ENCODE measurements around the gene GH2.
"Not testable (repeated sequence)": the region's sequence is repeated elsewhere in the genome, so short reads cannot be mapped to it uniquely, and the experiment has no call there.

Gene GH2

DNA sequence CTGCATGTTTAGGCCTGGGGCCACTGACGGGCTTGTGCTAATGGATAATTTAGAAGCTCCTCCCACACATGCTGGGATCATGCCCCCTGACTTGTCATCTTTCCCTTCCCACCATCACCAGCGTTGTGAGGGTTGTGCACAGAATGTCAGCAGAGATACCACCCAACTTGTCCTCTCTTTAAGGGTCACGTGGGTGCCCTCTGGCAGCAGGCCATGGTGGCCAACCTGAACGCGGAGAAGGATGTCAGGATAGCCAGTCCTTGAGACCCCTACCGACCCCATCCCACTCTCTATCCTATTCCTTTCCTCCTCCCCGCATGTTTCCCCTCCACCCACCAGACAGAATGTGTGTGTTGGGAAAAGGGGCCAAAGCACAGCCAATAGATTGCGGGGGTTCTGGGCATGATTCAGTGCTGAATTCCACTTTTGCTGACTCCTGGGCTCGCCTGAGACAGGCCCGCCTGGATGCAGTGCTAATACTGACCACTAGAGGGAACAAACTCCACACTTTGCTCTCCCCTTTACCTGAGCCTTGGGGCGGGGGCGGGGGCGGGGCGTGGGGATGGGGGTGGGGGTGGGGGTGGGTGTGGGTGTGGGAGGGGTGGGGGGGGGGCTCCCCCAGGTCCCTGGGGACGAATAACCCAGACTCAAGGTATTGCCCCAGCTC, at the start of gene GH2:
Gene GH2, minus strand, starts transcription at position 10 of the 667 bp plus-strand sequence. CDS start 143 bp downstream, outside the sequence.
- peak in 1 of 2 experiments; percentile 34 for DNase-seq

DNA sequence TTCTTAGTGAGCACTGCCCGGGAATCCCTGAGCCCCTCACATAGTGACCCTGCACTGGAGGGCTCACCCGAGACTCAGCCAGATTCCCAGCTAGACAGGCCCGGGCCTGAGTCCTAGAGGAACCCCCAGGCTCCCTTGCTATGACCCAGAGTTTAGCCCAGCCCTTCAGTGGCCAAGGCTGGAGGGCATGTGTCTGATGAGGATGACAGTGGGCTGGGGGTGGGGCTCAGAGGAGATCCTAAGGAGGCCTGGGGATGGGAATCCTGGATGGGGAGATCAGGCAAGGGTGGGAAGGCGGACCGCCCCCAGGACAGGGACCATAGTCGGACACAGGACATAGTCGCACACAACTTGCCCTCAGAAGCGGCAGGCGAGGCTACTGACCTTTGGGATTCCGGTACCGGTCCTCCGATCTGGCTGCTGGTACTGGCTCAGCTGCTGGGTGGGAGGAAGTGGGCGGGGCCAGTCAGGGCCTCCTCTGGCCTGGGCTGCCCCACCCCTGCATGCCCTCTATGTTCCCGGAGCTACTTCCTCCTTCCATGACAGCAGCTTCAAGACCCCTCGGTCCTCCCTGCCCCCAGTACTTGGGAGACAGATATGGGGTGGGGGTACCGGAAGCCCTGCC, 49.3 kb upstream of the GH2 start:
- DNase-seq, result no peak

DNA sequence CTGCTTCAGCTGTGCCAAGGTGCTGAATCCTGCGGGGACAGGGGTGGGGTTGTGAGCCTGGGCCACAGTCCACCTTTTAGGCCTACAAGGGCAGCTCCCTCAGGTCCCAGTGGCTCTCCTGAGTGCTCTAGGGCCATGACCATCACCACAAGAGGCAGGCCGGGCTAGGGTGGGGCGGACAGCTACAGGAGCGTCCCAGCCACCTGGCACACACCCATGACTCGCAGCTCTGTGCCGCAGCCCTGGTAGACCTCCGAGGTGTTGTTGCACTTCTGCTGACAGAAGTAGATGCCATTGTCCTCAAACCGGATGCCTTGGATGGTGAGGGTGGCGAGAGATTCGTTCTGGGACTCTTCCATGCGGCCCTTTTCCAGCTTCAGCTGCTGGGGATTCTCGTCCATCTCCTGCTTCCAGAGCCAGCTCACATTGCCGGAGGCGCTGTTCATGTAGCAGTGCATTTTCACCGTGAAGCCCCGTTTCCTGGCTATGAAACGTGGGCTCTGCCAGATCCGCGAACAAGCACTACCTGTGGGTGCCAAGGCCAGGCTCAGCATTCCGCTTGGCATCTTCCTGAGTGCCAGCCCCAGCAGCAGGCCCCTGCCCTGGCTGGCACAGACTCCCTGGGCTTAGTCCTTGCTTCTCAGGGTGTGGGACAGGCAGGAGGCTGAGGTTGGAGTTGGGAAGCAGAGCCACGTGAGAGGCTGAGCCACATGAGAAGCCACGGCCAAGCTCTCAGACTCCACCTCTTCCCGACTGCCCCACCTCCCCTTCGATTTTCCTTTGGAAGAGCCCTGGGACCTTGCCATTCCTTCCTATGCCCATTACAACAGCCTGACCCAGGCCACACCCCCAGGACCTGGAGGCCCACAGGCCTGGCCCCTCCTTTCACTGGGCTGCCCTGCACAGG, 48.4 kb upstream of the GH2 start:
- no peak for DNase-seq

DNA sequence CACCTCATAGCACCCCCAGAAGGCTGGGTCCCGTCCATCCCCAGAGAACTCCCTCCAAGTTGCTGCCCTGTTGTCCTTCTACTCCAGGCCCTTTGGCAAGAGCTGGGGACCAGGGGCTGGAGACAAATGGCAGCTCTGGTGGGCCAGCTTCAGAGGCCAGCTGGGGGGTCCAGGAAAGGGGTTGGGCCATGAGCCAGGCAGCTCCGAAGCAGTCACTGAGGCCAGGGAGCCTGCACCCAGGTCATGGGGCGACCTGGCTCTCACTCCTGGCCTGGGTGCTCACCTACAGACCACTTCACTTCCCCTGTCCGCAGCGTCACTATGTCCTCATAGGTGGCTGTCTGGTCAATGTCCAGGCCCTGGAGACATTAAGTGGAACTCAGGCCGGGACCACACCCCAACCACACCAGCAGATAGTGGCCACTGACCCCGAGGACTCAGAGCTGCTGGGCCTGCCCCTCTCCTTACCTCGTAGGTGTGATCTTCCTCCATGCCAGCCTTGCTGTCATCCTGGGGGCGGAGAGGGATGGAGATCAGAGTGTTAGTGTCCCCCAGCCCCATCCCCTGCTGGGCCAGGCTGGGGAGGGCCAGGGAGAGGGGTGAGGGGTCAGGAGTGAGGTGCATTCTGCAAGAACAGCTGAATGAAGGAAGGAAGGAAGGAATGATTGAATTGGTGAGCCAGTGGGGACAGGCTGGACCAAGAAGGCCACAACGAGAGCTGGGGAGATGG, 47.4 kb upstream of the GH2 start:
- no peak for DNase-seq

DNA sequence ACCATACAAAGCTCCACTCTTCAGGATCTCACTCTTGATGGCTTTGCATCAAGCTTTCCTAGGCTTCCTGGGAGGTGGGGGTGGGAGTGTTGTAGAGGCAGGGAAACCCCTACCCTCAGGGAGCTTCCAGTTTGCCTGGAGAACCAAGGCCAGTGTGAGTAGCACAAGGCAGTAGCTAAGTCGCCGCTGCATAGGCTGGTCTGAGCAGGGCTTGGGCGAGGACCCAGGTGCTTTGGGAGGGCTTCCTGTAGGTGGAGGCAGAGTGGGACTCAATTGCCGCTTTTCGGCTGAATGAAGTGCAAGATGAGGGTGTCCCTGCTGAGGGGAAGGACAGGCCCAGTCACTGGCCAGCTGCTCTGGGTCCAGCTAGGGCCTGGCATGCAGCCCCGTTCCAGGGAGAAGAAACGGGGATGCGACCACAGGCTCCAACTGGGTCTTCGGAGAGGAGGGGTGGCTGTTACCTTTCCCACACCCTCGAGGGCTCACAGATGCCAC, 46.5 kb upstream of the GH2 start:
- no peak for DNase-seq

DNA sequence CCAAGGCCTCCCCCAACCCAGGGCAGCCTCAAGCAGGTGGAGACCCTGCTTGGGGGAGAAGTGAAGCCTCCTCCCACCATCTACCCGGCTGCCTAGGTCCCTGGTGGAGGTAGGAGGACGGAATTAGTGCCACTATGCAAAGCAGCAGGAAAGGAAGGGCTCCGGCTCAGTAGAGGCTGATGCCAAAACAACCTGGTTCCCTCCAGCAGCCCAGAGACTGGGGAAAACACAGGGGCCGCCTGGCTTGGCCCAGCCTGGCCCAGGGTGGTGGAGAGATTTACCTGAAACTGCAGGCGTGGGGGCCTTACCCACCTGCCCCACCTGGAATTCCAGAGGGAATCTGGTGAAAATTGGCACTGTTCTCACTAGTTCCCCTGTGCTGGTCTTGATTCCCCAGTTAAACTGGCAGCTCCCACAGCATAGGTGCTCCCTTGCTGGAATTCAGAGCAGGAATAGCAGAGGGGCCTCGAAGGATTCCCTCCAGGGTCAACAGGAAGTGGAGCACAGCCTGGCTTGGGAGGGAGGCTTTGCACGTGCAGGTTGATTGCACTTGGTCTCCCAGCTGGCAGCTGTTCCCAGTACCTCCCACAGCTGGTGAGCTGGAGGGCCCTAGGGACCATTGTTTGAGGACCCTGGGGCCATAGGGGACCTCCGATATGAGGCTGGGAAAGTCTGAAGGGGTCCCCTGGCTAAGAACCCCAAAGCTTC, 45.9 kb upstream of the GH2 start:
- DNase-seq, result no peak

DNA sequence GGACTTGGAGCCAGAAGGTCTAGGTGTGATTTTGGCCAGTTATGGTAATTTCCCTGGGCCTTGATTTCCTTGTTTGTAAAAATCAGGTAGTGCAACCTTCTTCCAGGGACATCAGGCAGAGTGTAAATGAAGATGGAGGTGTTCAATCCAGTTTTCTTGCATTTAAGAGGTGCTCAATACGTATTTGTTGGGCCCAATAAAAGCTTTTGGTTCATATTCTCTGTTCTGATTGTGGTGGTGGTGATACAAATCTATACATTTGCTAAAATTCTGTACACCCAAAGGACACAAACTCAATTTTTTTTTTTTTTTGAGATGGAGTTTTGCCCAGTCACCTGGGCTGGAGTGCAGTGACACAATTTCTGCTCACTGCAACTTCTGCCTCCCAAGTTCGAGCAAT, 44.4 kb upstream of the GH2 start:
- DNase-seq, result no peak

DNA sequence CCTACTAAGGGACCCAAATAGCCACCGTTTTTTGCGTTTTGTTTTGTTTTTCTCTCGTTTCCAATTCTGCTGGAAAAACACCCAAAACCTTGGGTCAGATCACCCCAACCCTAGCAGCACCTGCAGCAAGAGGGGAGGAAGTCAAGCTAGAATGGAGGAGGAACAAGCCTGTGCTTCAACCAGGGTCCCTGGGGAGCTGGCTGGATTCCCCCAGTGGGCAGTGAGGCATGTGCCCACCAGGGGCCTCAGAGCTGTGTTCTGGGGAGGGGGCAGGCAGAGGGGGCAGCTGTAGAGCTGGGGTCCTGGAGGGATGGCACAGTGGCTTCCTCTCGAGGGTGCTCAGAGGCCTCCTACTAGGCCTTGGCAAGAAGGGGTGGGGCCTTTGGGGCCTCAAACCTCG, 43.9 kb upstream of the GH2 start:
- DNase-seq, result no peak

DNA sequence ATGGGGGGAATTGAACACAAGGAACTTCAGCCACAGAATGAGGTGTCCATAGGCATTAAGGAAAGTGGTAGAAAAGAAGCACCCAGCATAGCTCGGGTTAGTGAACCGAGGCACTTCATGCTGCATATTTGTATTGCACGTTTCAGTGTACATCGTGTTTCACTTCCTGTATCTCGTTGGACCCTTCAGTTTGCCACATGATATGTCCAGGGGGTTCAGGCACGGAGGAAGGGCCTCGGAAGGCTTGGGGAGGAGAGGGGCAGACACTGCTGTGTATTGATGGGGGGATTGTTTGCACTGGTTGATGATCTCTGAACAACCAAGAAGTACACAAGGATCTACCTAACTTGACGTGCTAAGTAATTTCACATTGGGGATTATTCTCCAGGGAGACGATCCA, 40.7 kb upstream of the GH2 start:
- DNase-seq, result not testable (repeated sequence)

DNA sequence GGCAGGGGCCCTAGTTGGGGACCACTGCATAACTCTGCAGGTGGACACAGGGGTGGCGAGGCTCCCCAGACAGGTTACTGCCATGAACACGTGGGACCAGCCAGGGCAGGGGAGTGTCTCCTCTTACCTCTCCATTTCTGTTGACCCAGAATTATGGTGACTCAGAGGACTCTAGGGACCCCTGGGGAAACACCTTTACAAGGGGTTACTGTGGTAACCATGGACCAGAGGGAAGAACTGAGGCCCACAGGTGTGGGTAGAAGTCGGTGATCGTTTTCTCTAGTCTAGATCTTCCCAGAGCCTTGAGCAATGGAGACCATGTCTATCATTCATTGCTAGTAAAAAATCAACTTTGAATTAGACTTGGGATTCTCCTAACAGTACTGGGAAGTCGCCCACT, 39.0 kb upstream of the GH2 start:
- DNase-seq, result not testable (repeated sequence)

DNA sequence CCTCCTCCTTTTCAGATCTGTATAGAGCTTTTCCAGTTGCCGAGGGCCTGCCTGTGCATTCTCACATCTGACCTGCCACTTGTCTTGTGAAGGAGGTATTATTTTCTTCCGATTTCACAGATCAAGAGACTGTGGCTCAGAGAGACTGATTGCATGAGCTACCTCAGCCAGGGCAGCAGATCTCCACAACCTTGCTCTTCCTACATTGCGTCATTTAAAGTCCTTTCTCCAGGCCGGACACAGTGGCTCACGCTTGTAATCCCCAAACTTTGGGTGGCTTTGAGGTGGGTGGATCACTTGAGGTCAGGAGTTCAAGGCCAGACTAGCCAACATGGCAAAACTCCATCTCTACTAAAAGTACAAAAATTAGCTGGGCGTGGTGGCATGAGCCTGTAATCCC, 38.3 kb upstream of the GH2 start:
- not testable (repeated sequence) for DNase-seq

DNA sequence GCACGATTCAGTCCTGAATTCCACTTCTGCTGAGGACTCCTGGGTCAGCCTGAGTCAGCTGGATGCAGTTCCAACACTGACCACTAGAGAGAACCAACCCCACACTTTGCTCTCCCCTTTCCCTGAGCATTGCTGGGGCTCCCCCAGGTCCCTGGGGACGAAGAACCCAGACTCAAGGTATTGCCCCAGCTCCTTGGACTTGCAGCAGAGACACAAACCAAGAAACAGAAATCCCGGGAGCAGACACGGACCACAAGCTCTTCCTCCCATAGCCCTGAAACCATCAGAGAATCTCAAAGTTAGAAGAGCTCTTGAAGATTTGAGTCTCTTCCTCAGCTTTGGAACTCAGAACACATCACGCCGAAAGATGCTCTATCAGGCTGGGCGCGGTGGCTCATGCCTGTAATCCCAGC, 37.6 kb upstream of the GH2 start:
- DNase-seq, result peak in 1 of 2 experiments; percentile 40

DNA sequence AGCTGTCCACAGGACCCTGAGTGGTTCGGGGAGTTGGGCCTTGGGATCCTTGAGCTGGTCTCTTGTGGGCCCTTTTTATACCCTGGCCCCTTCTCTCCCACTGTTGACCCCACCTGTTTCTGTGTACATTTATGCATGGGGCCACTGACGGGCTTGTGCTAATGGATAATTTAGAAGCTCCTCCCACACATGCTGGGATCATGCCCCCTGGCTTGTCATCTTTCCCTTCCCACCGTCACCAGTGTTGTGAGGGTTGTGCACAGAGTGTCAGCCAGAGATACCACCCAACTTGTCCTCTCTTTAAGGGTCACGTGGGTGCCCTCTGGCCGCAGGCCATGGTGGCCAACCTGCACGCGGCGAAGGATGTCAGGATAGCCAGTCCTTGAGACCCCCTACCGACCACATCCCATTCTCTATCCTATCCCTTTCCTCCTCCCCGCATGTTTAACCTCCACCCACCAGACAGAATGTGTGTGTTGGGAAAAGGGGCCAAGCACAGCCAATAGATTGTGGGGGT, 37.1 kb upstream of the GH2 start, which contains the start of gene GH1:
Gene GH1, minus strand, starts transcription at position 51 of the 517 bp plus-strand sequence. CDS start 63 bp downstream, outside the sequence.
- not testable (repeated sequence) for DNase-seq

DNA sequence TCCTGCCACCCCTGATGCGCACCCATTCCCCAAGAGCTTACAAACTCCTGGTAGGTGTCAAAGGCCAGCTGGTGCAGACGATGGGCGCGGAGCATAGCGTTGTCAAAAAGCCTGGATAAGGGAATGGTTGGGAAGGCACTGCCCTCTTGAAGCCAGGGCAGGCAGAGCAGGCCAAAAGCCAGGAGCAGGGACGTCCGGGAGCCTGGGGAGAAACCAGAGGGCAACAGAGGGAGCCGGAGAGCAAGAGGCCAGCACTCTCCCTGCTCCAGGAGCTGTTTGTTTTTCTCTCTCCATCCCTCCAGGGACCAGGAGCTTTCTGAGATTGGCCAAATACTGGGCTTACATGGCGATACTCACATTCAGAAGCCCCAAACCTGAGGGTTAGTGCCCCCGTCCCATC, 36.6 kb upstream of the GH2 start:
- no peak for DNase-seq

DNA sequence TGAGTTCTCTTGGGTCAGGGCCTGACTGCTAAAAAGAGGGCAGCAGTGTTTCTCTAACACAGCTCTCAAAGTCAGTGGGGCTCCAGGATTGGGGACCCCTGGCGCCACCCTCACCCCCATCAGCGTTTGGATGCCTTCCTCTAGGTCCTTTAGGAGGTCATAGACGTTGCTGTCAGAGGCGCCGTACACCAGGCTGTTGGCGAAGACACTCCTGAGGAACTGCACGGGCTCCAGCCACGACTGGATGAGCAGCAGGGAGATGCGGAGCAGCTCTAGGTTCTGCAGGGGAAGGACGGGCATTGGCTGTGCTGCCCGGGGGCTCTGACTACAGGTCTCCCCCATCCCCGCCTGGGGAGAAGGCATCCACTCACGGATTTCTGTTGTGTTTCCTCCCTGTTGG, 35.9 kb upstream of the GH2 start:
- no peak for DNase-seq

DNA sequence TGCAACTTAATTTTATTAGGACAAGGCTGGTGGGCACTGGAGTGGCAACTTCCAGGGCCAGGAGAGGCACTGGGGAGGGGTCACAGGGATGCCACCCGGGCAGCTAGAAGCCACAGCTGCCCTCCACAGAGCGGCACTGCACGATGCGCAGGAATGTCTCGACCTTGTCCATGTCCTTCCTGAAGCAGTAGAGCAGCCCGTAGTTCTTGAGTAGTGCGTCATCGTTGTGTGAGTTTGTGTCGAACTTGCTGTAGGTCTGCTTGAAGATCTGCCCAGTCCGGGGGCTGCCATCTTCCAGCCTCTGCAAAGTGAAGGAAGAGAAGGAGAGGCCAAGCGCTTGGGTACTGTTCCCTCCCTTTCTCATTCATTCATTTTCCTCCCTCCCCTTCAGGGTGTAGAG, 35.5 kb upstream of the GH2 start:
- DNase-seq, result not testable (repeated sequence)

DNA sequence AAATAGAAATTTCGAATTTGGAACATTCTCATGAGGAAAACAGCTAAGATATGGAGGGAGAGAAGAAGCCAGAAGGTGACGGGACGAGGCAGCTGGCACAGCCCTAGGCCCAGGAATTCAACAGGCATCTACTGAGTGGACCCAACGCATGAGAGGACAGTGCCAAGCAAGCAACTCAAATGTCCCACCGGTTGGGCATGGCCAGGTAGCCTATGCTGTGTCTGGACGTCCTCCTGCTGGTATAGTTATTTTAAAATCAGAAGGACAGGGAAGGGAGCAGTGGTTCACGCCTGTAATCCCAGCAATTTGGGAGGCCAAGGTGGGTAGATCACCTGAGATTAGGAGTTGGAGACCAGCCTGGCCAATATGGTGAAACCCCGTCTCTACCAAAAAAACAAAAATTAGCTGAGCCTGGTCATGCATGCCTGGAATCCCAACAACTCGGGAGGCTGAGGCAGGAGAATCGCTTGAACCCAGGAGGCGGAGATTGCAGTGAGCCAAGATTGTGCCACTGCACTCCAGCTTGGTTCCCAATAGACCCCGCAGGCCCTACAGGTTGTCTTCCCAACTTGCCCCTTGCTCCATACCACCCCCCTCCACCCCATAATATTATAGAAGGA, 34.9 kb upstream of the GH2 start:
- DNase-seq, result no peak

DNA sequence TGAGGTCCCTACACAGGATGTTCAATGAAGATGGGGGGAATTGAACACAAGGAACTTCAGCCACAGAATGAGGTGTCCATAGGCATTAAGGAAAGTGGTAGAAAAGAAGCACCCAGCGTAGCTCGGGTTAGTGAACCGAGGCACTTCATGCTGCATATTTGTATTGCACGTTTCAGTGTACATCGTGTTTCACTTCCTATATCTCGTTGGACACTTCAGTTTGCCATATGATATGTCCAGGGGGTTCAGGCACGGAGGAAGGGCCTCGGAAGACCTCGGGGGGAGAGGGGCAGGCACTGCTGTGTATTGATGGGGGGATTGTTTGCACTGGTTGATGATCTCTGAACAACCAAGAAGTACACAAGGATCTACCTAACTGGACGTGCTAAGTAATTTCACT, 34.0 kb upstream of the GH2 start:
- DNase-seq, result not testable (repeated sequence)

DNA sequence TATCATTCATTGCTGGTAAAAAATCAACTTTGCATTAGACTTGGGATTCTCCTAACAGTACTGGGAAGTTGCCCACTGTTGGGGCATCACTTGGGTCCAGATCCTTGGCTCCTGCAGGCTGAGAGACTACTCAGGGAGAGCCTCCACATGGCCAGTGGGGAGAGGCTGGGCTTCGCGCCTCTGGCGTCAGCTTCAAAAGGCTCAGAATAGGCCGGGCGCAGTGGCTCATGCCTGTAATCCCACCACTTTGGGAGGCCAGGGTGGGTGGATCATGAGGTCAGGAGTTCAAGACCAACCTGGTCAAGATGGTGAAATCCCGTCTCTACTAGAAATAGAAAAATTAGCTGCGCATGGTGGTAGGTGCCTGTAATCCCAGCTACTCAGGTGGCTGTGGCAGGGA, 32.7 kb upstream of the GH2 start:
- no peak for DNase-seq

DNA sequence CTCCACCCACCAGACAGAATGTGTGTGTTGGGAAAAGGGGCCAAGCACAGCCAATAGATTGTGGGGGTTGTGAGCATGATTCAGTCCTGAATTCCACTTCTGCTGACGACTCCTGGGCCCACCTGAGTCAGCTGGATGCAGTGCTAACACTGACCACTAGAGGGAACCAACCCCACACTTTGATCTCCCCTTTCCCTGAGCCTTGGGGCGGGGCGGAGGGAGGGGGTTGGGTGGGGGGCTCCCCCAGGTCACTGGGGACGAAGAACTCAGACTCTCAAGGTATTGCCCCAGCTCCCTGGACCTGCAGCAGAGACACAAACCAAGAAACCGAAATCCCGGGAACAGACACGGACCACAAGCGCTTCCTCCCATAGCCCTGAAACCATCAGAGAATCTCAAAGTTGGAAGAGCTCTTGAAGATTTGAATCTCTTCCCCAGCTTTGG, 29.9 kb upstream of the GH2 start:
- peak in 1 of 2 experiments; percentile 21 for DNase-seq

DNA sequence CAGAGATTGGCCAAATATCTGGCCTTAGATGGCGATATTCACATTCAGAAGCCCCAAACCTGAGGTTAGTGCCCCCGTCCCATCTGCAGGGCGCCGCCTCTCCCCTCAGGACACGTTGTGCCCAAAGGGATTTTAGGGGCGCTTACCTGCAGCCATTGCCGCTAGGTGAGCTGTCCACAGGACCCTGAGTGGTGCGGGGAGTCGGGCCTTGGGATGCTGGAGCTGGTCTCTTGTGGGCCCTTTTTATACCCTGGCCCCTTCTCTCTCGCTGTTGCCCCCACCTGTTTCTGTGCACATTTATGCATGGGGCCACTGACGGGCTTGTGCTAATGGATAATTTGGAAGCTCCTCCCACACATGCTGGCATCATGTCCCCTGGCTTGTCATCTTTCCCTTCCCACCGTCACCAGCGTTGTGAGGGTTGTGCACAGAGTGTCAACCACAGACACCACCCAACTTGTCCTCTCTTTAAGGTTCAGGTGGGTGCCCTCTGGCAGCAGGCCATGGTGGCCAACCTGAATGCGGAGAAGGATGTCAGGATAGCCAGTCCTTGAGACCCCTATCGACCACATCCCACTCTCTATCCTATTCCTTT, 29.4 kb upstream of the GH2 start, which contains the start of gene CSHL1:
Gene CSHL1, minus strand, starts transcription at position 218 of the 595 bp plus-strand sequence. Its CDS starts 62 bp downstream, at position 156.
- no peak for DNase-seq
